Lower lobe of right lung (tissue), 2 donors: ENCODE results near the gene MT2A. TPM values are rescaled to one million over a fixed set of nuclear protein-coding genes. Genes with fewer than 3 reads are reported as not detected.

Experiments used
- ATAC-seq, 2 donors: fragments of 200-7000 bp; cut with Tn5 transposase; one replicate each; pipeline ENCODE4 v1.9.1; 2020 to 2022; ENCODE audit warnings: mild to moderate bottlenecking in 2 of 2, moderate library complexity in 2 of 2
- DNase-seq: peaks from one replicate; pipeline ENCODE4 v3.0.0-alpha.2; 2020
- H3K27ac ChIP-seq: fragments of 200-600 bp; one replicate; pipeline ENCODE4 v1.8.0; 2022
- H3K27me3 ChIP-seq: fragments of 200-600 bp; one replicate; pipeline ENCODE4 v1.8.0; 2022; ENCODE audit warnings: low read depth
- H3K36me3 ChIP-seq: fragments of 200-600 bp; one replicate; pipeline ENCODE4 v1.8.0; 2022; ENCODE audit warnings: mild to moderate bottlenecking
- H3K4me1 ChIP-seq: fragments of 200-600 bp; one replicate; pipeline ENCODE4 v1.8.0; 2022
- H3K4me3 ChIP-seq: fragments of 200-600 bp; one replicate; pipeline ENCODE4 v1.8.0; 2022; ENCODE audit warnings: mild to moderate bottlenecking
- H3K9me3 ChIP-seq: fragments of 200-600 bp; one replicate; pipeline ENCODE4 v1.8.0; 2022
- CTCF ChIP-seq: fragments of 200-600 bp; IDR thresholded peaks from one replicate; pipeline ENCODE4 v1.8.0; 2022; ENCODE audit warnings: antibody characterized with exemption, mild to moderate bottlenecking
- intact Hi-C: fragments of 100-400 bp; cut with DNase I; formaldehyde crosslinking; loops from one replicate; pipeline ENCODE4 v1.11.0; 2022
- long read RNA-seq: library from polyadenylated mRNA; unstranded; transcript quantifications from one replicate; pipeline ENCODE4 v2.0.0, GENCODE V29; 2021
- total RNA-seq: library from RNA; stranded (reverse); fragmentation: NEBNext Ultra II Directional; extraction: Animal tissue kit (Norgen Biotek cat#: 25700); gene quantifications from one replicate; pipeline ENCODE4 v1.2.1, GENCODE V29; 2021
- donor health status: DM: no; HTN: yes; CAD: no; lungs with severe emphysema.

MT2A gene
- total RNA-seq = 223 TPM
- long read RNA-seq, transcript MT2A-201 (3 exons, 786 nt) = major isoform, 28 of 28 reads
- long read RNA-seq, partial matches to known transcripts = 0 of 28 reads
- long read RNA-seq, other reads (novel, unspliced or antisense) = 0 of 28 reads

DNA sequence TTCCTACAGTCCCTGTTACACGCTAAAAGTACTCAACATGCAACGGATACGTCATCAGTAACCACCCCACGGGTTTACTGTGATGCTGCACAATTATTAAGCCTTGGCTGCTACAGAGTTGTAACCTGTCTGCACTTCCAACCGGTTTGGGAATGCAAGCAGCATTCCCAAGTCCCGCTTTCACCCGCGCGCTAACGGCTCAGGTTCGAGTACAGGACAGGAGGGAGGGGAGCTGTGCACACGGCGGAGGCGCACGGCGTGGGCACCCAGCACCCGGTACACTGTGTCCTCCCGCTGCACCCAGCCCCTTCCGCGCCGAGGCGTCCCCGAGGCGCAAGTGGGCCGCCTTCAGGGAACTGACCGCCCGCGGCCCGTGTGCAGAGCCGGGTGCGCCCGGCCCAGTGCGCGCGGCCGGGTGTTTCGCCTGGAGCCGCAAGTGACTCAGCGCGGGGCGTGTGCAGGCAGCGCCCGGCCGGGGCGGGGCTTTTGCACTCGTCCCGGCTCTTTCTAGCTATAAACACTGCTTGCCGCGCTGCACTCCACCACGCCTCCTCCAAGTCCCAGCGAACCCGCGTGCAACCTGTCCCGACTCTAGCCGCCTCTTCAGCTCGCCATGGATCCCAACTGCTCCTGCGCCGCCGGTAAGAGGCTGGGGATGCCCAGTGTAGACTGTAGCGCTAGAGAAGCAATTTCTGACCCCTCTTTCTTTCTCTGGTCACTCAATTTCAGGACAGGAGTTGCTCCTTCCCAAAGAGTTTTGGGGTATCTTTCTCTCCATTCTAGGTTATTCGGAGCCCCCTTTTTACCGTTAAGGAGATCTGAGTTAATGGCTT lies at the start of gene MT2A:
Gene MT2A, plus strand, starts transcription at position 542 of the 833 bp plus-strand sequence. Its CDS starts 72 bp downstream, at position 614.
- Histone ChIP-seq H3K4me1 (peaks cover 55% of the 10 kb centered on the region), H3K36me3 (no peaks in the 10 kb centered on the region), H3K27me3 (no peaks in the 10 kb centered on the region), H3K4me3 (peak within 1 kb of the TSS; percentile 72), H3K27ac (peak within 1 kb of the TSS; percentile 96), H3K9me3 (no peaks in the 10 kb centered on the region)
- TF ChIP-seq CTCF = no peak
- DNase-seq = peak; percentile 98
- intact Hi-C loops = no loop called here
- ATAC-seq = peak; percentile 89 to 94

DNA sequence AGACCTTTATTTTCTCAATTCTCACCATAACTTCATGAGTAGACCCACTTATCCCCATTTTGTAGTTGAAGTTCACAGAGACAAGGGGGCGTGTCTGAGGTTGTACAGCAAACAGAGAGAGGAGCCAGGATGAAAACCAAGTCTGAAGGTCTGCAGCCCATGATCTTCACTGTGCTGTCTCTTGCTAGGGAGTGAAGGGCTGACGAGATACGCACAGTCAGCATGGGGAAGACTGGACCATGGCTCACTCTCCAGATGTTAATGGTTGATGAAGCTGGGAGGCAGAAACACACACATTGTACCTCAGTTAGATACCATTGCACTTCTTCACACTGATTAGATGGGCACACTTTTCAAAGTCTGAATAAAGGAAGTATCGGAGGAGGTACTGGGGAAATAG lies 49.3 kb upstream of the MT2A start:
- DNase-seq (no peak), ATAC-seq (no peak)
- Histone ChIP-seq H3K4me1 (no peaks in the 10 kb centered on the region), H3K9me3 (no peaks in the 10 kb centered on the region), H3K27ac (no peak overlapping the region), H3K36me3 (no peaks in the 10 kb centered on the region), H3K4me3 (no peak overlapping the region), H3K27me3 (no peaks in the 10 kb centered on the region)
- no peak for TF ChIP-seq CTCF
- intact Hi-C loops = no loop called here

GRCh38 chr16:56560447-56560846 lies 47.9 kb upstream of the MT2A start:
- H3K4me3 ChIP-seq = no peak overlapping the region
- DNase-seq (no peak), ATAC-seq (no peak)
- no peaks in the 10 kb centered on the region for H3K9me3 ChIP-seq
- no peak overlapping the region for H3K27ac ChIP-seq
- H3K36me3 ChIP-seq = no peaks in the 10 kb centered on the region
- no peak for TF ChIP-seq CTCF
- no peaks in the 10 kb centered on the region for H3K27me3 ChIP-seq
- intact Hi-C loops = no loop called here
- no peaks in the 10 kb centered on the region for H3K4me1 ChIP-seq

DNA sequence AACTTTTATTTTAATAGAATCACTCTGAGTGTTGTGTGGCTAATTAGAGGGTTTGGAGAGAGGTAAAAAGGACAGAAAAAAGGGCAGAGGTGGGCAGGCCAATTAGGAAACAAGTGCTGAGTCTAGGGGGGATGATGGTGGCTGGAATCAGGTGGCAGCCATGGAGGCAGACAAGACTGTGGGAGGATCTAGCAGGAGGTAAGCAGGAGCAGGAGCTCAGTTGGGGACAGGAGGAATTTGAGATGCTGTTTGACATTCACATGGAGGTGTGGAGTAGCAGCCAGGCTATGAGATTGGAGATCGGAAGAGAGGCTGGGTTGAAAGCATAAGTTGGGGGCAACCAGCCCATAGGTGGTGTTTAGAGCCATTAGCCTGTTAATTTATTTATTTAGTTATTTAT lies 47.3 kb upstream of the MT2A start:
- no peak for ATAC-seq
- Histone ChIP-seq H3K36me3 (no peaks in the 10 kb centered on the region), H3K27me3 (no peaks in the 10 kb centered on the region), H3K27ac (no peak overlapping the region), H3K4me1 (no peaks in the 10 kb centered on the region), H3K4me3 (no peak overlapping the region), H3K9me3 (no peaks in the 10 kb centered on the region)
- DNase-seq = no peak
- no peak for TF ChIP-seq CTCF
- intact Hi-C loops = no loop called here

GRCh38 chr16:56564793-56565477 lies 43.4 kb upstream of the MT2A start, which contains the start of gene MT4:
MT4 (plus strand) TSS chr16:56565073; CDS start chr16:56565129, 56 bp downstream.
- Histone ChIP-seq H3K4me3 (no peak within 1 kb of the TSS), H3K36me3 (no peaks in the 10 kb centered on the region), H3K27ac (no peak within 1 kb of the TSS), H3K27me3 (no peaks in the 10 kb centered on the region), H3K4me1 (no peaks in the 10 kb centered on the region), H3K9me3 (no peaks in the 10 kb centered on the region)
- no peak for TF ChIP-seq CTCF
- no peak for ATAC-seq
- no peak for DNase-seq
- intact Hi-C loops = no loop called here
